HG02763 (cell line): Measurements from ENCODE around the gene SUFU.

Source experiments
- ATAC-seq: cut with Tn5 transposase; IDR thresholded peaks from one replicate; pipeline ENCODE4 v1.9.1; 2021; ENCODE audit warnings: mild to moderate bottlenecking, moderate library complexity; ENCODE audit not compliant: unreplicated experiment

The SUFU gene

DNA sequence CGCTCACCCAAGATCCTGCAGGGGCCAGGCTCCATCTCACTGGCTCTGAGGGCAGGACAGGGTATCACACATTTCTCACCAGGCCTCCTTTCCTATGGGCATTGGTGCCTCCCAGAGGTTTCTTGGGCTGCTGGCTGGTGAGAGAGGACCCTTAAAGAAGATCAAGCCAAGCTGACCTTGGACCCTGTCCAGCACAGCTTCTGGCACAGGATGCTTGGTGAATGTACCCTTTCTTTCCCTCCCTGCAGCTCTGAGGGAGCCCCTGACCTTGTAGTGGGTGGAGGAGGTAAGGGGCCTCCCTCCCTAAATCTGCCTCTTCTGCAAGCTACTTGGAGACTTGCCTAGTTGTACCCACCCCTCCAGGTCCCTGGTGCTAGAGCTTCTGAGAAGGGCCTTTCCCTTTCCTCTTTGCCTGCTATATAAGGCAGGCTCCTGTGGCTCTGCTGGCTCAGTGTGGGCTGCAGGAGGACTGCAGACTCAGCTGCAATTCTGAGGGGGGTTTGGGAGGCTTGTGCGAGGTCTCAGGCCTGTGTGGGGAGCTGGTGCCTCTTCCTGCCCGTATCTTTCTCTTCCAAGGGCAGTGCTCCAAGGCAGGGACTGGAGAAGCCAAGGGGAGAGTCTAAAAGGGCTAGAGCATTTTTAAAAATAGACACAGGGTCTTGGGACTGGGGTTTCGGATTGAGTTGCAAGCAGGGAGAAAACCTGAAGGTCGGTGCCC, 128.8 kb downstream of the SUFU start:
- ATAC-seq, result no peak

DNA sequence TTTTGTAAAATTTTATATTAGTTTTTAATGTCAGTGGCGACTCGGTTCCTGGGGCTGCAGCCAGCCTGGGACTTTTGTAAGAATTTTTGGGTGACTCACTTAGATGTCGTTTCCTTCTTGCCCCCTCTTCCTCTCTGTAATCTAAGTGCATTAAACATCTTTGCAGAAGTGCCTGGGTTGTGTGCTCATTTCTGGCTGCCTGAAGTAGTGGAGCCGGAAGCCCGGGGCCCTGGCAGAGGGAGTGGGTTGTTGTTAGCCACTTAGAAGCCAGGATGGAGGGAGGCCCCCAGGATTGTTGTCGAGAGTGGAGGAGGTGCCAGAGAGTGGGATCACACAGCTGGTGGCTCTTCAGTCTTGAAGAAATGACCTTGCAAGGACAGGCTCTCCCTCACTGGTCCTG, 129.5 kb downstream of the SUFU start:
- ATAC-seq, result no peak

DNA sequence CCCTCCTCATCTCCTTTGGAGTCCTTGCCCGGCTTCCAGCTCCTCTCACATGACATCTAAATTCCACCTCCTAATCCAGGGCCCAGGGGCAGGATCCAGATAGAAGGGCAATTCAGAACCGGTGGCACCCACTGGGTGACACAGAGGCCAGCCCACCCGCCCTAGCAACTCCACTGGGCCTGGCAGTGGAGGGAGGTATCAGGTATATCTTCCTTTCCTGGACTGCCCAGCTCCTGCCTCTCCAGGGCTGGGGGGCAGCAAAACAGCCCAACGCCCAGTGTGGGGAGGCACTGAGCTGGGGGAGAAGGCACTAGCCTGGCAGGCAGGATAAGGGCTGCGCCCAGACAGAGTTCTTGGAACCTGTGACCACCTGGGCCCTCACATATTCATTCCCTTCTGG, 130.1 kb downstream of the SUFU start:
- no peak for ATAC-seq

DNA sequence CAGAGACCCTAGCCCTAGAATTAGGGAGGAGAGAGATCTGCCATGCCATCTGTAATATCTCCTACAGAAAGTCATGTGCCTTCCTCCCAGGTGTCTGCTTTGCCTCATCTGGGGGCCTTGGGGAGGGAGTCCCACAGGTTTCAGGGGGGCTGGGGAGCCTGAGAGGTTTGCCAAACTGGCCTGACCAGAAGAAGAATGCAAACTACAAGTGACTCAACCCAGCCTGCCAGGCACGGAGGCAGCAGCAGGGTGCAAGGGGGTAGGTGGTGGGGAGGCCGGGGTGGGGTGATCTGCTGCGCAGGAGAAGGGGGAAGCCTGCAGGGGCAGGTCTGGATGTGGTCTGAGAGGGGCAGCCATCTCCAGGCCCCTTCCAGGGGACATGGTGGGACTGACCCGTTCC, 130.9 kb downstream of the SUFU start:
- no peak for ATAC-seq

DNA sequence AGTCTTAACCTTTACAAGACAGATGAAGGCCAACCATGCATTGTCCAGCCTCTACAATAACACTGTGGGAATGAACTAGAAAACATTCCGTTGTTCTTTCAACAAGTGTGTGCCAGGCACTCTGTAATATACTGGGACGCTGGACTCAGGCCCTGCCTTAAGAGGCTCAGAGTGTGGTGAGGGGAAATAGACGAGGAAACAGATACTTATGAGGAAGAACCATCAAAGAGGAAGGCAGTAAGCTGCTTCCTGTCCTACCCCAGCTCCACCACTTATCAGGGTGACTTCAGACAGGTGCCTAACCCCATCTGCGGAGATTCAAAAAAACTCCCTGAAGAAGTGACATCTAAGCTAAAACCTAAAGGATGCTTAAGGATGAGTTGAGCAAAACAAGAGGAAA, 131.6 kb downstream of the SUFU start:
- no peak for ATAC-seq

DNA sequence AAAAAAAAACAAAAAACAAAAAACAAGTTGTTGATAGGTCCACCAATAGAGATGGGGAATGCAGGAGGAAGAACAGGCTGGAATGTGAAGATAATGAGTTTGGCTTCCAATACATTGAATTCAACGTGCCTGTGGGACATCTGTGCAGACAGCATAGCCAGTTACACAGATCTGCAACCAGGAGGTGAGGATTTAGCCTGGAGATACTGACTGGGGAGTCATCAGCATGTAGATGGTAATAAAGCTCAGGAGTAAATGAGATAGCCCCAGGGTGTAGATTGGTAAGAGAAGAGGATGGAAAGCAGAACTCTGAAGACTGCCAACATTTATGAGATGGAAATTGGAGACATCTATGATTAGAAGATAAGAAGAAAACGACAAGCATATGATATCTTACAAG, 135.8 kb downstream of the SUFU start:
- ATAC-seq, result no peak

DNA sequence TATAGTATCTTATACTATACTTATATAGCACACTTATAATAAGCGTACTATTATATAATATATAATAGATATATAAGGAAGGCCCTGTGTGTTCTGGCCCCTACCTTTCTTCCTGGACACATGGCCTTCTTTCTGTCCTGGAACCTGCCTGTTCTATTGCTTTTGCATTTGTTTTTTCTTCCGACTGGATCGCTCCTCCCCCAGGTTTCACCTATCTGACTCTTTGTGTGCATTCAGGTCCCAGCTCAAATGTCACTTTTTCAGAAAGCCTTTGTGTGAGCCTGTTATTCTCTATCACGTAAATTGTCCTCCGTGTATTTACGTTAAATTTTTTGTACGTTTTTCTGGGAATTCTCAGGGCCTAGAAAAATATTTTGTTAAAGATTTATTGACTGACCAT, 137.6 kb downstream of the SUFU start:
- no peak for ATAC-seq

DNA sequence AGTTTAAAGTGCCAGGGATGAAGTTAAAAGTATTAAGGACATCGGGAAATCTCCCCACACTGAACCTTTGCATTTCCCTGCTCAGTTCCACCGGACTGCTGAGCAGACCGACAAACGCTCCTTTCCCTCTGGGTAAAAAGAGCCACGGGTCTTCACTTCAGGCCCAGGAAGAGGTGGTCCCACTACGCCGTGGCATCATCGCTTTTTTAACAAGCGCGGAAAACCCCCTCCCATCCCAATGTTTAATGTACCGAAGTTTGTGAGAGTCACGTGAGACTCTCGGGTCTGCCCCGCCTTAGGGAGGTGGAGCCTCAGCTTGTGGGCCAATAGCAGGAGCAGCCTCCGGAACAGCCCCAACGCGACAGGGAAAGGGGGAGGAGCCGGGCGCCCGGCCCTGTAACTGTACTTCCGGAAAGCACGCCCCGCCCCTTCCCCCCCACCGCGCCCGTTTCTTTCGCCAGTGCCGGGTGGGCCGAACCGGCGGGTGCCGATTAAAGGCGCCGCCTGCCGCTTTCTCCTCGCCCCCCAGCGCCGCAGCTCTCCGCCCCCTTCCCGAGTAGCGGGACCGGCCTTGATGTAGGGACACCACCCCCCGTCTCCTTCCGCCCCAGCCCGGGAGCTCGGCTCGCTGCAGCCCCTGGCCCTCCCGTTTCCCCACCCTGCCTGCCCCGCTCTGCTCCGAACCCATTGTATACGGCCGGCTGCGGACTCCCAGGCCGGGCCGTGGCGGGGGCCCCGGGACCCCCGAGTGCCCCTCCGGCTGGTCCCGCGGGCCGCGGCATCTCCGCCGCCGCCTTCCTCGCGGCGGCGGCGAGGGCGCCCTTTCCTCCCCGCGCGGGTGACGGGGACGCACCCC, 138.3 kb downstream of the SUFU start:
- ATAC-seq, result peak; percentile 52

DNA sequence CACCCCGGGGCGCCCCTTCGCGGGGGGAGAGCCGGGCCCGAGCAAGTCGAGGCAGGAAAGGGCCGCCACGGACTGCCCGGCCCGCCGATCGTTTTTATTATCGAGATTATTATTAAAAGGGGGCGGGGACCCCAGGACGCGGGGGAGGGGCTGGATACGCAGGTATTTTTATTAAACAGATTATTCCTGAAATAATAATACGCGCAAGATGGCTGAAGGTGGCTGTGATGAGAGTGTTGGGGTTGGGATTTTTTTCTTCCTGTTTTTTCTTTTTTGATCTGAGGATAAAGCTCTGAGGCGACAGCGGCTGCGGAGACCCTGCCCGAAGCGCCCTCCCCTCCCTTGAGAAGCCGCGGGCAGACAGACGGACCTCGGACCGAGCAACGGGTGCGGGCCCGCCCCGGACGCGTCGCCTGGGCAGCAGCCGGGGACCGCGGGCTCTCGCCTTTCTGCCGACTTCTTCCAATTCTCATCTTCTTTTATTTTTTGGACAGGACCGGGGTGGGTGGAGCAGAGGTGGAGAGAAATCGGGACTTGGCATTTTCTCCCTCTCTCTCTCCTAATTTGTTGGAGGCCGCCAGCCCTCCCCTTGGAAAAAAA, 139.1 kb downstream of the SUFU start:
- ATAC-seq, result peak; percentile 2

DNA sequence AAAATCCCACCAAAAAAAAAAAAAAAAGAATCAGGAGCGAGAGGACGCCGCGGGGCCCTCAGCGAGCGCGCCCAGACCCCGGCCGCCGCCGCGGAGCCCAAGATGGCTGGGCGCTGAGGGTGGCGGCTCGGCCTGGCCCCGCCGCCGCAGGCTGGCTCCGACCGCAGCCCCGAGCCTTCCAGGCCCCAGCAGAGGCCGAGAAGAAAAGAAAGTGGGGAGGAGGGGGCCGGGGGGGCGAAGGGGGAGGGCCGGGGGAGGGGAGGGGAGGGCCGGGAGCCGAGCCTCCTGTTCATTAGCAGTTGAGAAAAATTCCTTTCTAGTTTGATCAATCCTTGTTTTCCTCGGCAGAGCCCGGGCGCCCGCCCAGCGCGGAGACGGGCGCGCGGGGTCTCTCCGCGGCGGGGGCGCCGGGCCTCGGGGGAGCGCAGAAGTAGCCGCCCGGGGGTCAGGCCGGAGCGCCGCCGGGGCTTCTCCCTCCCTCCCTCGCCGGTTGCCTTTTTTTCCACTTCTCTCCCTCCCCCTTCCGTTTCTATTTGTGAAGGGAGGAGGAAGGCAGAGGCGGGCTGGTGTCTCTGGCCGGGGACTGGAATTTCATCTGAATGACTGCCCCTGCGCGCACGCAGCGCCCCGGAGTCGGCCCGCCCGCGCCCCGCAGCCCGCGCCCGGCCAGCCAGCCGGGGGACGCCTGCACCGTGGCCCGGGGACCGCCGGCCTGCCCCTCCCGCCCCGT, 139.7 kb downstream of the SUFU start:
- no peak for ATAC-seq

DNA sequence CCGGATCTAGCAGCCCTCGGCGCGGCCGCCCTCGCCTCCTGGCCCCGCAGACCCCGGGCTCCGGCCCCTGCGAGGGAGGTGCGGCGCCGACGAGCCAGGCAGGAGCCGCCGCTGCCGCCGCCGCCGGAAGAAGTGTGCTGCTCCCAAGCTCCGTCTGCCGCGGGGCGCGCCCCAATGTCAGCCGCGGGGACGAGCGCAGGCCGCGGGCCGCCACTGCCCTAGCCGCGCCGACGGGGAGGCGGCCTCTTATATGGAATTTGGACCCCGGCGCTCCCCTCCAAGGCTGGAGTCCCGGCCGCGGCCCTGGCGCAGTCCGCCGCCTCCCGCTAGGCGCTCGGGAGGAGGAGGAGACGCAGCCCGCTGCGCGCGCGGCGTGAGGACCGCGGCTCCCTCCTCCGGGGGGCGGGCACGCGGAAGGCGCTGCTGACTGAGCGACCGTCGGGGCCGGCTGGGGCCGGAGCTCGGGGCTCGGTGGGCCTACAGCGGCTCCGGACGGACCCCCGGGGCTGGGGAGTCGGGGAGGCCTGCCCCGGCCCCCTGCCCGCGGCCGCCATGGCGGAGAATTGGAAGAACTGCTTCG, 140.4 kb downstream of the SUFU start, which contains the start of gene TRIM8:
Gene TRIM8, plus strand, starts transcription at position 414 of the 580 bp plus-strand sequence. Its CDS starts 139 bp downstream, at position 553.
- no peak for ATAC-seq

DNA sequence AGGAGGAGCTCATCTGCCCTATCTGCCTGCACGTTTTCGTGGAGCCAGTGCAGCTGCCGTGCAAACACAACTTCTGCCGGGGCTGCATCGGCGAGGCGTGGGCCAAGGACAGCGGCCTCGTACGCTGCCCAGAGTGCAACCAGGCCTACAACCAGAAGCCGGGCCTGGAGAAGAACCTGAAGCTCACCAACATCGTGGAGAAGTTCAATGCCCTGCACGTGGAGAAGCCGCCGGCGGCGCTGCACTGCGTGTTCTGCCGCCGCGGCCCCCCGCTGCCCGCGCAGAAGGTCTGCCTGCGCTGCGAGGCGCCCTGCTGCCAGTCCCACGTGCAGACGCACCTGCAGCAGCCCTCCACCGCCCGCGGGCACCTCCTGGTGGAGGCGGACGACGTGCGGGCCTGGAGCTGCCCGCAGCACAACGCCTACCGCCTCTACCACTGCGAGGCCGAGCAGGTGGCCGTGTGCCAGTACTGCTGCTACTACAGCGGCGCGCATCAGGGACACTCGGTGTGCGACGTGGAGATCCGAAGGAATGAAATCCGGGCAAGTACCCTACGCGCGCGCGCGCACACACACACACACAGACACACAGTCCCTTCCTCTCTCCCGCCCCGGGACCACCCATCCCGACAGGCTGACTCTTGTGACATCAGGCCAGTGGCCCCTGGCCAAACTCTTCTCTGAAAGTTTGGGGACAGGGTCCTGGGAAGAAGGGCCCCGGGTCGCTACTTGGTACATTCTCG, 141.0 kb downstream of the SUFU start:
- no peak for ATAC-seq

DNA sequence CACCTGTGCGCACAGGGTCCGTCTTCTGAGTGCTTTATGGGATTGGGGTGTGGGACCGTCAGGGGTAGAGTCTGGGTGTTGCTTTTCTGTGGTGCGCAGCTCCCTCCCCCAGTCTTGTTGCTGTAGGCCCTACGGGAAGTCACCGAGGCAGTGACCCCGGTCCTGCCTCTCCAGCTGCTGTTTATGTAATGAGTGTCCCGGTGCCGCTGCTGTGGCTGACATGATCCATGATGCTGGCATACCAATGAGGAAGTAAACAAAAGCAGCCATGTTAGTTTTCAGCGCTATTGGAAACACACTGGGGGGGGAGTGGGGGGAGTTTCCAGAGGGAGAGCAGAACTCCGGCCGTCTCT, 141.6 kb downstream of the SUFU start:
- no peak for ATAC-seq

DNA sequence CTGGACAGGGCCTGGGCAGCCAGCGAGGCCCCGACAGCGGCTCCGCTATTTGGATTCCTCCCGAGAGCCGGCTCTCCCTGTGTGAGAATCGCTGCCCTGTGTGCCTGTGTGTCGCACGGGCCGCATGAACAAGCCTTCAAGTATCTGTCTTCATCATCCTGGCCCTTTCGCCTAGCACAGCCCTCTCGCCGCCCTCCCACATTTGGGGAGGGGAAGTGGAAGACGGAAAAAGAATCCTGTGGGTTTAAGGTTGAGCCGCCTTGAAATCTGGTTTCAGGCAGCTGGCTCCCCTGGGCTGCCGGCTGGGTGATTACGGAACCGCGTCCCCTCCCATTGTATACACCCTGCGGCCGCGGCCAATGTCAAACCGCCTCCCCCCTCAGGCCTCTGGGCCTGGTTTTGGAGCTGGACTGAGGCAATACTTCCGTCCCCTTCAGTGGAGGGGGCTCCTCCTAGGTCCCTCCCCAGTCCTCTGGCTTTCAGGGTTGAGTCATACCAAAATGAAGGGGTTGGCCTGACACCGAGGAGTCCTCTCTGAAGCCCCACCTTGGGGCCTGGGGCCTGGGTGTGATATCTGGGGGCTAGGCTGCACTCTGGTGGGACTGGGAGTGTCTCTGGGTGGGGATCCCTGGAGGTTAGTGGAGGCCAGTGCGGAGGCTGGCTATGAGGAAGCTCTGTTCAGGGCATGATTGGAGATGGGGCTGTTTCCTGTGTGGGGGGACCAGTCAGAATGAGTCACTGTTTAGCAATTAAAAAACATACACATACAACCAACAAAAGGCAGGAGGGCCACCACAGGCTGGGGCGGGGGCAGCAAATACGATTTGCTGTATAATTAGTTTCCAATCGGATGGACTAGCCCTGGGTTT, 142.2 kb downstream of the SUFU start:
- ATAC-seq, result peak; percentile 30

DNA sequence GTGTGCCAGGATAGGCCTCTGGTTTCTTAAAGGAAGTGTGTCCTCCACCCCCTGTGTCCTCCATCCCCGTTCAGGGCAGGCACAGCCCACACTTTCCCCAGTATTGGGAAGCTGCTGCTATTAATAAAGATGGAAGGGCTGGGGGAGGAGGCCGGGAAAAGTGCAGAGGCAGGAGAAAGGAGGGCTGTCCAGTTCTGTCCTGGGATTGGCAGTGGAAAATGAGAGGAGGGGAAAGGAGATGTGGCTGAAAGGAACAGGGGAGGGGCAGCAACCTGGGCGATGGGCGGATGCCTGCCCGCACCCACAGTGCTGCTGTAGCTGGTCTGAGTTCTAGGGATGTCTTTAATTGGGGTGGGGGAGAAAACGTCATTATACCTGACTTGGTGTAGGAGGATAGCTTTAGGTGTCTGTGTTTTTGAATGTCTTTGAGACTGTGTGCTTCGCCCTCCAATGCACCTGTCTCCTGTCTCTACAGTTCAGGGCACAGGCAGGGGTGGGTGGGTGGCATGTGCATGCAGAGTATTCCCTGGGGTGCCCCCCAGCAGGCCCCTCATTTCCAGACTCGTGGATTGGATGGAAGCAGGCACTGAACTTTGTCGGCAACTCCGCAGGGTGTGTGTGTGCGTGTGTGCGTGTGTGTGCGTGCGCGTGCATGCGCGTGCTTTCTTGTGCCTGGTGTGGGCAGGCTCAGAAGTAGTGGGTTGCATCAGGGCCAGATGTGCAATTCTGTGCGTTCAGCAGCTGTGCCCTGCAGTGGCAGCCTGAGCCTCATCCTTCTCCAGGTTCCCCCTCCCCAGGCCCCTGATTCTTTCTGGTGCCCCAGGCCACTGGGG, 143.1 kb downstream of the SUFU start:
- no peak for ATAC-seq

DNA sequence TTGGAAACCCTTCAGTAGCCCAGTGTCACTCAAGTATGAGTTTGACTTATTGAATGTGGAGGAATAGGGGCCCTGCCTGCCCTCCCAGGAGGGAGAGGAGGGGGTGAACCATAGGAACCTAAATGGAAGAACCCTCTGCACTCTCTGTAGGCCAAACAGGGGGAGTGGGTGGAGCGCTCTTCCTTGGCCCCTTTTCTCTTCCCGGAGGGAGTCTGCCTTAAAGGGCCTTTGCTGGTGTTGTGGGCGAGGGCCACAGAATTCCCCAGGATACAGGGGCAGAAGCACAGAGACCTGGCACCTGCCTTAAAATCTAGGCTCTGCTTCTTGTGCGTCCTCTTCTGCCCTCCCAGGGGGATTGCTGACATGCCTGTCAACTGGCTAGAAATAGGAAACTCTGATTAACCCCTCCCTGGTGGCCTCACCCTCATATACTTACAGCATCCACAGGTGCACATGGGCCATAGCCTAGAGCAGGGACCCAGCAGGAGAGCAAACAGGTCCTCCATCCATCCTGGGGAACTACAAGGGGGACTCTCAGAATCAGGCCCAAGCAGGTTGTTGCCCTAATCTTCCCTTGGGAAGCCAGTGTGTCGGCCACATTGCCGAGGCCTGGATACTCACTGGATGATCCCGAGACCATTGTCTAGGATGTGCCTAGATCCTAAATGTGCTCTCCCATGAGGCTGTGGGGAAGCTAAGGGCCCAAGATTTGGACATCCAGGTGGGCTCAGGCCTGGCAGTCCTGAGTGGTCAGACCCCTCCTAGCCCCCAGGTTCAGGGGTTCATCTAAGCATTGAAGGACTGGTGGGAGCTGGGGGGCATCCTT, 143.9 kb downstream of the SUFU start:
- no peak for ATAC-seq

DNA sequence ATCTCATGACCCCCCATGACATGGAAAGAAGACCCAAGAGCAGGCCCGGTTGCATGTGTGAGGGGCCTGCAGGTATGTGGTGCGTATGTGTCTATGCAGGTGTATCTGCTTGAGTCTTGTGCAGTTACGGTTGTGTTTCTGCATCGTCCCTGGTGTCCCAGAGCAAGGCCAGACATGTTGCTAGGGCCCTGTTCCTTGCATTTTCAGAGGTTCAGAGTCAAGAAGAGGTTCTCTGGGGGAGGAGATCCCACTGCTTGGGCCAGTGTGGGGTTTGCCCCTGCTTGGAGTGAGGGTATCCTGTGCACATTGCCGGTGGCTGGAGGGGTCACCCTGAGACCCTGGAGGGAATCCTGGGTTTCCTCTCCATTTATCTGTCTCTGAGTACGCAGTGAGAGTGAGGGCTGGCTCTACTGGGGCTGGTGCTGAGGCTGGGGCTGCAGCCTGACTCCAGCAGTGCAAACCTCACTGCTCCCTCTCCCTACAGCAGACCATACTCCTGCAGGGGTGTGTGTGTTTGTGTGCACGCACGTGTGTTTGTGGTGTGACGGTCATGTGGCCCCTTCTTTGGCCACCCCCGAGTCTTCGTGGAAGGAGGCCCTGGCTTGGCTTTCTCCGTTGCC, 144.6 kb downstream of the SUFU start:
- ATAC-seq, result no peak
